GM23338 (cell line): ENCODE data around the gene COL4A2. TPM values are rescaled to one million over a fixed set of nuclear protein-coding genes. Genes with fewer than 3 reads are reported as not detected.

ENCODE experiments used
- ATAC-seq: fragments of 200-7000 bp; cut with Tn5 transposase; 3 replicates; pipeline ENCODE4 v1.9.1; 2020
- DNase-seq: peaks from one replicate; pipeline ENCODE4 v3.0.0-alpha.2; 2015; ENCODE audit warnings: low spot score
- H2AFZ ChIP-seq: fragments of 200-600 bp; sonication (generic); 2 replicates; pipeline ENCODE4 v1.8.0; 2016; ENCODE audit warnings: antibody characterized with exemption, mild to moderate bottlenecking, moderate library complexity
- H3F3A ChIP-seq: fragments of 200-600 bp; sonication (generic); replicated peaks from 2 replicates; pipeline ENCODE4 v1.8.0; 2017; ENCODE audit warnings: antibody characterized with exemption, mixed run types, low read depth
- H3K27ac ChIP-seq: fragments of 200-600 bp; sonication (generic); 2 replicates; pipeline ENCODE4 v1.6.1; 2016; ENCODE audit warnings: low read depth
- H3K27me3 ChIP-seq: fragments of 200-600 bp; sonication (generic); 2 replicates; pipeline ENCODE4 v1.8.0; 2016; ENCODE audit warnings: mild to moderate bottlenecking, mixed run types, moderate library complexity; ENCODE audit not compliant: insufficient read depth
- H3K36me3 ChIP-seq: fragments of 200-600 bp; sonication (generic); 2 replicates; pipeline ENCODE4 v1.8.0; 2016; ENCODE audit warnings: mild to moderate bottlenecking; ENCODE audit not compliant: insufficient read depth
- H3K4me1 ChIP-seq: fragments of 200-600 bp; sonication (generic); 2 replicates; pipeline ENCODE4 v1.8.0; 2016; ENCODE audit warnings: mild to moderate bottlenecking, moderate library complexity; ENCODE audit not compliant: insufficient read depth
- H3K4me2 ChIP-seq: fragments of 200-600 bp; sonication (generic); 2 replicates; pipeline ENCODE4 v1.7.1; 2017; ENCODE audit warnings: mixed run types
- H3K4me3 ChIP-seq: fragments of 200-600 bp; sonication (generic); 2 replicates; pipeline ENCODE4 v1.6.1; 2016; ENCODE audit warnings: mixed run types
- H3K79me2 ChIP-seq: fragments of 200-600 bp; sonication (generic); replicated peaks from 2 replicates; pipeline ENCODE4 v1.8.0; 2017; ENCODE audit warnings: mild to moderate bottlenecking; ENCODE audit not compliant: insufficient read depth
- H3K9me2 ChIP-seq: fragments of 200-600 bp; sonication (generic); 2 replicates; pipeline ENCODE4 v1.8.0; 2017; ENCODE audit not compliant: insufficient read depth
- H4K20me1 ChIP-seq: fragments of 200-600 bp; sonication (generic); replicated peaks from 2 replicates; pipeline ENCODE4 v1.8.0; 2017; ENCODE audit warnings: mild to moderate bottlenecking; ENCODE audit not compliant: insufficient read depth
- H3K27ac Mint-ChIP-seq: 2 replicates; pipeline ENCODE4 v1.8.0; 2020; ENCODE audit warnings: inconsistent platforms, mild to moderate bottlenecking, moderate library complexity, mixed read lengths
- H3K27me3 Mint-ChIP-seq: 3 replicates; pipeline ENCODE4 v1.8.0; 2022; ENCODE audit warnings: low read depth, mild to moderate bottlenecking, moderate library complexity, mixed read lengths, inconsistent platforms; ENCODE audit not compliant: insufficient read depth, poor library complexity
- H3K36me3 Mint-ChIP-seq: 3 replicates; pipeline ENCODE4 v1.8.0; 2021; ENCODE audit warnings: low read depth, mild to moderate bottlenecking, inconsistent platforms, moderate library complexity, mixed read lengths
- H3K4me1 Mint-ChIP-seq: 3 replicates; pipeline ENCODE4 v1.8.0; 2020; ENCODE audit warnings: mild to moderate bottlenecking, inconsistent platforms, mixed read lengths
- H3K4me3 Mint-ChIP-seq: 3 replicates; pipeline ENCODE4 v1.8.0; 2021; ENCODE audit warnings: moderate library complexity, mild to moderate bottlenecking, inconsistent platforms, mixed read lengths
- H3K9me3 Mint-ChIP-seq: 3 replicates; pipeline ENCODE4 v1.8.0; 2020; ENCODE audit warnings: moderate library complexity, mild to moderate bottlenecking, inconsistent platforms, mixed read lengths
- ETS1 ChIP-seq: IDR thresholded peaks from 2 replicates; pipeline ENCODE4 v1.6.1; 2016; ENCODE audit warnings: antibody characterized with exemption
- EZH2 ChIP-seq: fragments of 200-600 bp; sonication (generic); IDR thresholded peaks from one replicate; pipeline ENCODE4 v1.8.0; 2017; ENCODE audit warnings: antibody characterized with exemption, mild to moderate bottlenecking, low read depth; ENCODE audit not compliant: unreplicated experiment
- EZH2phosphoT487 ChIP-seq: fragments of 200-600 bp; sonication (generic); IDR thresholded peaks from one replicate; pipeline ENCODE4 v1.8.1; 2018; ENCODE audit warnings: antibody characterized with exemption; ENCODE audit not compliant: unreplicated experiment
- POLR2AphosphoS5 ChIP-seq: IDR thresholded peaks from 2 replicates; pipeline ENCODE4 v1.6.1; 2016; ENCODE audit warnings: antibody characterized with exemption, low read depth
- REST ChIP-seq: IDR thresholded peaks from one replicate; pipeline ENCODE4 v1.6.1; 2018; ENCODE audit warnings: antibody characterized with exemption; ENCODE audit not compliant: unreplicated experiment
- STAT1 ChIP-seq: IDR thresholded peaks from one replicate; pipeline ENCODE4 v1.6.1; 2016; ENCODE audit warnings: antibody characterized with exemption; ENCODE audit not compliant: unreplicated experiment
- ZNF331 ChIP-seq: fragments of 250-450 bp; sonication (Bioruptor Pico); IDR thresholded peaks from 2 replicates; pipeline ENCODE4 v1.5.0; 2020; ENCODE audit warnings: low read depth, mild to moderate bottlenecking, moderate library complexity
- polyA plus RNA-seq: library from polyadenylated mRNA; unstranded; fragments of >200 nt; fragmentation: Nextera tagmentation; extraction: Ambion mirVana; gene quantifications from 2 replicates; pipeline ENCODE4 v1.2.1, GENCODE V29; 2016
- total RNA-seq: library from RNA; depleted of rRNA; stranded (reverse); fragments of >200 nt; shearing (Covaris generic); gene quantifications from 2 replicates; pipeline ENCODE4 v1.2.3, GENCODE V29; 2014
- TF ChIP-seq, protein P1 (sequence below): fragments of 250-450 bp; sonication (Bioruptor Pico); IDR thresholded peaks from 2 replicates; pipeline ENCODE4 v1.5.0; 2020; ENCODE audit warnings: mild to moderate bottlenecking, moderate library complexity

The COL4A2 gene
- total and polyA plus RNA-seq, 2 experiments from 2014 or later = 37.4 to 131 TPM

DNA sequence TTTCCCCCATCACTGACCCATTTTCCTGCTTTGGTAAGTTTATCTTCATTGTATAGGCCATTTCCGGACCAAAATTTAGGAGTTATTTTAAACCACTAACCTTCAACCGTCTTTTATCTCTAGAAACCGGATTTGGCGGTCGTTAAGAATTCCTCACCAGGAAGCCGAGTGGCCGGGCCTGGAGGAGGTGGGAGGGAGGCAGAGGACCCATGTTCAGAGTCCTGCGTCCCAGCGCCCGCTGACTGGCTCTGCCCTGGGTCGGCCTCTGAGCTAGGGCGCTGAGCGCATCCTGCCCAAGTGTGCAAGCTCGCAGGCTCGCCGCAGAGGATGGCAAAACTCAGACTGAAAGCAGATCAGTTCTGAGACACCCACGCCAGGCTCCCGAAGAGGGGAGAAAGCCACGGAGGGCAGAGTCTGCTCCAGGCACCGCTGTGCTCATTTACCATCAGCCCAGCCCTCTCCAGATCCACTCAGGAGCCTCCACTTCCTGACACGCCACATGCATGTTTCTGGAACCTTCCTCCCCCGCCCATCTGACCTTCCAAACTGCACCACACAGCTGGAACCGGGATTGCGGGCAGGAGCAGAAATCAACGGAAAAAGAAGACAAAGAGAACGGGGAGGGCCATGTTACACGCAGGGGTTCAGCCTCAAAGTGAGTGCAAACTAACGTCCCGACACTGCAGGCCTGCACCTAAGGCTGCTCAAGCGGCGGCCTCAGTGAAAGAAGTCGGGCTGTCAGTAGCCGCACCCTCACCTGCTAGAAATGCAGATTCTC is 8.4 kb upstream of the COL4A2 start:
- H3K4me1 Mint-ChIP-seq = peaks cover 38% of the 10 kb centered on the region
- Histone ChIP-seq H3K4me1 (peaks cover 32% of the 10 kb centered on the region), H4K20me1 (no peaks in the 10 kb centered on the region; the same call in 1 of the 2 replicates), H3K36me3 (no peaks in the 10 kb centered on the region), H3K4me3 (peak overlapping the region; percentile 36), H3K27ac (peak overlapping the region; percentile 64; the same call in 1 of the 2 replicates), H3K27me3 (no peaks in the 10 kb centered on the region), H3K9me2 (no peaks in the 10 kb centered on the region; the same call in 1 of the 2 replicates), H3K79me2 (peaks cover 61% of the 10 kb centered on the region), H3F3A (0 out of 2 replicates have a peak, but pooled peaks cover 5% of the 10 kb centered on the region), H2AFZ (peak overlapping the region; percentile 63; the same call in 1 of the 2 replicates), H3K4me2 (peak overlapping the region; percentile 66)
- ATAC-seq = peak; percentile 87
- DNase-seq = peak; percentile 65
- peak overlapping the region; percentile 35; the same call in 2 of the 3 replicates for H3K4me3 Mint-ChIP-seq
- H3K27ac Mint-ChIP-seq = peak overlapping the region; percentile 49; the same call in 1 of the 2 replicates
- H3K27me3 Mint-ChIP-seq = peaks cover 7% of the 10 kb centered on the region
- TF ChIP-seq POLR2AphosphoS5 = no peak
- TF ChIP-seq EZH2phosphoT487 = no peak
- no peaks in the 10 kb centered on the region for H3K9me3 Mint-ChIP-seq
- no peaks in the 10 kb centered on the region; the same call in 2 of the 3 replicates for H3K36me3 Mint-ChIP-seq

- Histone ChIP-seq H3K27me3 (no peaks in the 10 kb centered on the region), H3K4me3 (no peak overlapping the region), H4K20me1 (no peaks in the 10 kb centered on the region; the same call in 1 of the 2 replicates), H3K4me1 (peaks cover 32% of the 10 kb centered on the region), H3K9me2 (no peaks in the 10 kb centered on the region; the same call in 1 of the 2 replicates), H3K36me3 (no peaks in the 10 kb centered on the region), H3K27ac (no peak overlapping the region; the same call in 1 of the 2 replicates), H3K4me2 (0 out of 2 replicates have a peak overlapping the region, but pooled peaks have one; percentile 66), H3K79me2 (peaks cover 66% of the 10 kb centered on the region), H3F3A (0 out of 2 replicates have a peak, but pooled peaks cover 5% of the 10 kb centered on the region), H2AFZ (0 out of 2 replicates have a peak overlapping the region, but pooled peaks have one; percentile 63)
- H3K27ac Mint-ChIP-seq = no peak overlapping the region
- DNase-seq (no peak), ATAC-seq (no peak)
- peaks cover 40% of the 10 kb centered on the region for H3K4me1 Mint-ChIP-seq
- no peaks in the 10 kb centered on the region; the same call in 2 of the 3 replicates for H3K36me3 Mint-ChIP-seq
- peaks cover 7% of the 10 kb centered on the region for H3K27me3 Mint-ChIP-seq
- H3K9me3 Mint-ChIP-seq = no peaks in the 10 kb centered on the region
- H3K4me3 Mint-ChIP-seq = no peak overlapping the region
- no peak for TF ChIP-seq POLR2AphosphoS5
- TF ChIP-seq EZH2 = no peak
- no peak for TF ChIP-seq STAT1
- TF ChIP-seq, protein P1, sequence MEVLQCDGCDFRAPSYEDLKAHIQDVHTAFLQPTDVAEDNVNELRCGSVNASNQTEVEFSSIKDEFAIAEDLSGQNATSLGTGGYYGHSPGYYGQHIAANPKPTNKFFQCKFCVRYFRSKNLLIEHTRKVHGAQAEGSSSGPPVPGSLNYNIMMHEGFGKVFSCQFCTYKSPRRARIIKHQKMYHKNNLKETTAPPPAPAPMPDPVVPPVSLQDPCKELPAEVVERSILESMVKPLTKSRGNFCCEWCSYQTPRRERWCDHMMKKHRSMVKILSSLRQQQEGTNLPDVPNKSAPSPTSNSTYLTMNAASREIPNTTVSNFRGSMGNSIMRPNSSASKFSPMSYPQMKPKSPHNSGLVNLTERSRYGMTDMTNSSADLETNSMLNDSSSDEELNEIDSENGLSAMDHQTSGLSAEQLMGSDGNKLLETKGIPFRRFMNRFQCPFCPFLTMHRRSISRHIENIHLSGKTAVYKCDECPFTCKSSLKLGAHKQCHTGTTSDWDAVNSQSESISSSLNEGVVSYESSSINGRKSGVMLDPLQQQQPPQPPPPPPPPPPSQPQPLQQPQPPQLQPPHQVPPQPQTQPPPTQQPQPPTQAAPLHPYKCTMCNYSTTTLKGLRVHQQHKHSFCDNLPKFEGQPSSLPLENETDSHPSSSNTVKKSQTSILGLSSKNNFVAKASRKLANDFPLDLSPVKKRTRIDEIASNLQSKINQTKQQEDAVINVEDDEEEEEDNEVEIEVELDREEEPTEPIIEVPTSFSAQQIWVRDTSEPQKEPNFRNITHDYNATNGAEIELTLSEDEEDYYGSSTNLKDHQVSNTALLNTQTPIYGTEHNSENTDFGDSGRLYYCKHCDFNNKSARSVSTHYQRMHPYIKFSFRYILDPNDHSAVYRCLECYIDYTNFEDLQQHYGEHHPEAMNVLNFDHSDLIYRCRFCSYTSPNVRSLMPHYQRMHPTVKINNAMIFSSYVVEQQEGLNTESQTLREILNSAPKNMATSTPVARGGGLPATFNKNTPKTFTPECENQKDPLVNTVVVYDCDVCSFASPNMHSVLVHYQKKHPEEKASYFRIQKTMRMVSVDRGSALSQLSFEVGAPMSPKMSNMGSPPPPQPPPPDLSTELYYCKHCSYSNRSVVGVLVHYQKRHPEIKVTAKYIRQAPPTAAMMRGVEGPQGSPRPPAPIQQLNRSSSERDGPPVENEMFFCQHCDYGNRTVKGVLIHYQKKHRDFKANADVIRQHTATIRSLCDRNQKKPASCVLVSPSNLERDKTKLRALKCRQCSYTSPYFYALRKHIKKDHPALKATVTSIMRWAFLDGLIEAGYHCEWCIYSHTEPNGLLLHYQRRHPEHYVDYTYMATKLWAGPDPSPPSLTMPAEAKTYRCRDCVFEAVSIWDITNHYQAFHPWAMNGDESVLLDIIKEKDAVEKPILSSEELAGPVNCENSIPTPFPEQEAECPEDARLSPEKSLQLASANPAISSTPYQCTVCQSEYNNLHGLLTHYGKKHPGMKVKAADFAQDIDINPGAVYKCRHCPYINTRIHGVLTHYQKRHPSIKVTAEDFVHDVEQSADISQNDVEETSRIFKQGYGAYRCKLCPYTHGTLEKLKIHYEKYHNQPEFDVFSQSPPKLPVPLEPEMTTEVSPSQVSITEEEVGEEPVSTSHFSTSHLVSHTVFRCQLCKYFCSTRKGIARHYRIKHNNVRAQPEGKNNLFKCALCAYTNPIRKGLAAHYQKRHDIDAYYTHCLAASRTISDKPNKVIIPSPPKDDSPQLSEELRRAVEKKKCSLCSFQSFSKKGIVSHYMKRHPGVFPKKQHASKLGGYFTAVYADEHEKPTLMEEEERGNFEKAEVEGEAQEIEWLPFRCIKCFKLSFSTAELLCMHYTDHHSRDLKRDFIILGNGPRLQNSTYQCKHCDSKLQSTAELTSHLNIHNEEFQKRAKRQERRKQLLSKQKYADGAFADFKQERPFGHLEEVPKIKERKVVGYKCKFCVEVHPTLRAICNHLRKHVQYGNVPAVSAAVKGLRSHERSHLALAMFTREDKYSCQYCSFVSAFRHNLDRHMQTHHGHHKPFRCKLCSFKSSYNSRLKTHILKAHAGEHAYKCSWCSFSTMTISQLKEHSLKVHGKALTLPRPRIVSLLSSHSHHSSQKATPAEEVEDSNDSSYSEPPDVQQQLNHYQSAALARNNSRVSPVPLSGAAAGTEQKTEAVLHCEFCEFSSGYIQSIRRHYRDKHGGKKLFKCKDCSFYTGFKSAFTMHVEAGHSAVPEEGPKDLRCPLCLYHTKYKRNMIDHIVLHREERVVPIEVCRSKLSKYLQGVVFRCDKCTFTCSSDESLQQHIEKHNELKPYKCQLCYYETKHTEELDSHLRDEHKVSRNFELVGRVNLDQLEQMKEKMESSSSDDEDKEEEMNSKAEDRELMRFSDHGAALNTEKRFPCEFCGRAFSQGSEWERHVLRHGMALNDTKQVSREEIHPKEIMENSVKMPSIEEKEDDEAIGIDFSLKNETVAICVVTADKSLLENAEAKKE (CRISPR knock-in tag) = no peak
- no peak for TF ChIP-seq EZH2phosphoT487
- TF ChIP-seq REST = no peak
- TF ChIP-seq ZNF331 (CRISPR knock-in tag) = no peak
- no peak for TF ChIP-seq ETS1
These were observed 7.7 kb upstream of the COL4A2 start for GRCh38 chr13:110299283-110299840.
